Sigmoid colon (tissue), 4 donors: ENCODE data around the gene CDO1.

Experiments
- CTCF ChIP-seq, 4 experiments: fragments of 450-650 bp in 3 of 4; fragments of 200-600 bp in 1 of 4; IDR thresholded peaks; one replicate each; pipeline ENCODE4 v1.5.1; 2016 to 2019; ENCODE audit warnings: antibody characterized with exemption in 4 of 4, mild to moderate bottlenecking in 3 of 4, moderate library complexity in 2 of 4
- POLR2A ChIP-seq, 2 donors: fragments of 450-650 bp; IDR thresholded peaks; one replicate each; pipeline ENCODE4 v1.6.1; 2016; ENCODE audit warnings: antibody characterized with exemption in 2 of 2, mild to moderate bottlenecking in 2 of 2, moderate library complexity in 2 of 2
- POLR2AphosphoS5 ChIP-seq, 4 donors: sonication (generic); formaldehyde crosslinking; IDR thresholded peaks; one replicate each; pipeline ENCODE4 v1.6.1; 2017; ENCODE audit warnings: antibody characterized with exemption in 4 of 4

GRCh38 chr5:115847290-115847689 lies 30.8 kb upstream of the CDO1 start:
- TF ChIP-seq CTCF (IDR thresholded peaks at IDR 0.05) (no peak), POLR2AphosphoS5 (IDR thresholded peaks at IDR 0.05) (no peak), POLR2A (IDR thresholded peaks at IDR 0.05) (no peak)
